Stomach (tissue), 9 donors: ENCODE data around the gene SMAD3. TPM values are rescaled to one million over a fixed set of nuclear protein-coding genes. Genes with fewer than 3 reads are reported as not detected.

Experiments used
- DNase-seq, 2 donors: peaks; one replicate each; pipeline versions ENCODE4 v3.0.0 to v3.0.0-alpha.2; 2013 to 2019
- H3K27ac ChIP-seq, 5 donors: fragments of 200-600 bp in 4 of 5; sonication (generic) in 4 of 5; one replicate each; pipeline ENCODE4 v1.5.1; 2013 to 2019; ENCODE audit warnings: mild to moderate bottlenecking in 1 of 5, moderate library complexity in 1 of 5
- H3K27me3 ChIP-seq, 3 donors: fragments of 200-600 bp; sonication (generic); one replicate each; pipeline ENCODE4 v1.5.1; 2017 to 2019; ENCODE audit warnings: mixed run types in 1 of 3
- H3K36me3 ChIP-seq, 4 donors: fragments of 200-600 bp; sonication (generic); 1 replicate in 3 of 4; 2 replicates in 1 of 4; pipeline ENCODE4 v1.5.1; 2016 to 2019
- H3K4me1 ChIP-seq, 4 donors: fragments of 200-600 bp; sonication (generic); one replicate each; pipeline ENCODE4 v1.5.1; 2016 to 2019
- H3K4me3 ChIP-seq, 4 donors: fragments of 200-600 bp; sonication (generic) in 3 of 4; one replicate each; pipeline ENCODE4 v1.5.1; 2016 to 2019; ENCODE audit warnings: mild to moderate bottlenecking in 1 of 4
- H3K9me3 ChIP-seq, 4 donors: fragments of 200-600 bp; sonication (generic); one replicate each; pipeline ENCODE4 v1.5.1; 2016 to 2019
- EP300 ChIP-seq: sonication (generic); formaldehyde crosslinking; IDR thresholded peaks from one replicate; pipeline ENCODE4 v1.6.1; 2017; ENCODE audit warnings: antibody characterized with exemption
- POLR2A ChIP-seq, 4 donors: fragments of 450-650 bp; IDR thresholded peaks; one replicate each; pipeline ENCODE4 v1.6.1; 2016; ENCODE audit warnings: antibody characterized with exemption in 4 of 4, control low read depth in 2 of 4, mild to moderate bottlenecking in 1 of 4, moderate library complexity in 1 of 4
- POLR2AphosphoS5 ChIP-seq, 3 donors: sonication (generic); formaldehyde crosslinking; IDR thresholded peaks; one replicate each; pipeline ENCODE4 v1.6.1; 2016; ENCODE audit warnings: antibody characterized with exemption in 3 of 3
- WGBS, 5 donors: extraction: QIAGEN DNeasy Blood & Tissue Kit in 3 of 5; methylation state at CpG; one replicate each; pipeline versions ENCODE4 v1.1.5 to v1.1.7; 2013 to 2018; 5-methylcytosine and 5-hydroxymethylcytosine counted together
- intact Hi-C: fragments of 100-400 bp; cut with DNase I; formaldehyde crosslinking; loops from one replicate; pipeline ENCODE4 v1.15.1; 2023; ENCODE audit warnings: low total_unique reads
- polyA plus RNA-seq, 3 donors: library from polyadenylated mRNA; stranded (reverse); fragments of 200-250 nt; gene quantifications; one replicate each; pipeline ENCODE4 v1.2.3, GENCODE V29; 2013
- total RNA-seq, 5 donors: library from RNA; depleted of rRNA; stranded (reverse); fragments of >200 nt; gene quantifications; one replicate each; pipeline versions ENCODE4 v1.1.0 to v1.2.3, GENCODE V29; 2014 to 2016
- TF ChIP-seq, protein P1 (sequence below), 7 experiments: fragments of 450-650 bp in 4 of 7; fragments of 200-600 bp in 3 of 7; sonication (generic) in 3 of 7; IDR thresholded peaks; one replicate each; pipeline ENCODE4 v1.5.1; 2016 to 2019; ENCODE audit warnings: antibody characterized with exemption in 7 of 7, control low read depth in 2 of 7, mild to moderate bottlenecking in 1 of 7
- donor health status: healthy with polysubstance abuse.
- donor health status: Bipolar disorder and iron deficiency.
- donor health status: healthy.

Gene SMAD3
- total and polyA plus RNA-seq, 8 donors, result 6.8 to 103 (median 27.5) TPM

DNA sequence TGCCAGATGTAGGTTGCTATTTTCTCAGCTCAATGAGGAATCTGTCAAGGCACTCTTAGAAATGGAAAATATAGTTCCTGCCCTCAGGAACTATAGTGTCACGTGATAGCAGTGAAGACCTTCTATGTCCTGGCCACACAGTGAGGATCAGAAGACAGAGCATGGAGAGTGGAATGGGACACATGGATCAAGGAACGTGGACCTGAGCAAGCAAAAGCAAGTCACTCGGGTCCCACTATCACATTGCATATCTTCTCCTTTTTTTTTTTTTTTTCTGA lies 21.2 kb downstream of the SMAD3 start:
- 64 to 84% (median 79%) methylated on average over 3 of the region's 3 CpGs for WGBS, 5 donors
- peak overlapping the region; percentile 9 to 76 (median 58) for H3K27ac ChIP-seq
- no peak overlapping the region for H3K4me3 ChIP-seq
- intact Hi-C loops, result no loop called here
- peaks cover 94 to 100% (median 99%) of the 10 kb centered on the region in 4 donors for H3K4me1 ChIP-seq
- no peak for DNase-seq
- H3K27me3 ChIP-seq, result no peaks in the 10 kb centered on the region
- no peak for TF ChIP-seq EP300
- TF ChIP-seq, protein P1, sequence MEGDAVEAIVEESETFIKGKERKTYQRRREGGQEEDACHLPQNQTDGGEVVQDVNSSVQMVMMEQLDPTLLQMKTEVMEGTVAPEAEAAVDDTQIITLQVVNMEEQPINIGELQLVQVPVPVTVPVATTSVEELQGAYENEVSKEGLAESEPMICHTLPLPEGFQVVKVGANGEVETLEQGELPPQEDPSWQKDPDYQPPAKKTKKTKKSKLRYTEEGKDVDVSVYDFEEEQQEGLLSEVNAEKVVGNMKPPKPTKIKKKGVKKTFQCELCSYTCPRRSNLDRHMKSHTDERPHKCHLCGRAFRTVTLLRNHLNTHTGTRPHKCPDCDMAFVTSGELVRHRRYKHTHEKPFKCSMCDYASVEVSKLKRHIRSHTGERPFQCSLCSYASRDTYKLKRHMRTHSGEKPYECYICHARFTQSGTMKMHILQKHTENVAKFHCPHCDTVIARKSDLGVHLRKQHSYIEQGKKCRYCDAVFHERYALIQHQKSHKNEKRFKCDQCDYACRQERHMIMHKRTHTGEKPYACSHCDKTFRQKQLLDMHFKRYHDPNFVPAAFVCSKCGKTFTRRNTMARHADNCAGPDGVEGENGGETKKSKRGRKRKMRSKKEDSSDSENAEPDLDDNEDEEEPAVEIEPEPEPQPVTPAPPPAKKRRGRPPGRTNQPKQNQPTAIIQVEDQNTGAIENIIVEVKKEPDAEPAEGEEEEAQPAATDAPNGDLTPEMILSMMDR (IDR thresholded peaks at IDR 0.05), result no peak
- TF ChIP-seq POLR2AphosphoS5 (IDR thresholded peaks at IDR 0.05), result no peak
- no peak for TF ChIP-seq POLR2A (IDR thresholded peaks at IDR 0.05)
- no peaks in the 10 kb centered on the region for H3K36me3 ChIP-seq
- no peaks in the 10 kb centered on the region for H3K9me3 ChIP-seq

DNA sequence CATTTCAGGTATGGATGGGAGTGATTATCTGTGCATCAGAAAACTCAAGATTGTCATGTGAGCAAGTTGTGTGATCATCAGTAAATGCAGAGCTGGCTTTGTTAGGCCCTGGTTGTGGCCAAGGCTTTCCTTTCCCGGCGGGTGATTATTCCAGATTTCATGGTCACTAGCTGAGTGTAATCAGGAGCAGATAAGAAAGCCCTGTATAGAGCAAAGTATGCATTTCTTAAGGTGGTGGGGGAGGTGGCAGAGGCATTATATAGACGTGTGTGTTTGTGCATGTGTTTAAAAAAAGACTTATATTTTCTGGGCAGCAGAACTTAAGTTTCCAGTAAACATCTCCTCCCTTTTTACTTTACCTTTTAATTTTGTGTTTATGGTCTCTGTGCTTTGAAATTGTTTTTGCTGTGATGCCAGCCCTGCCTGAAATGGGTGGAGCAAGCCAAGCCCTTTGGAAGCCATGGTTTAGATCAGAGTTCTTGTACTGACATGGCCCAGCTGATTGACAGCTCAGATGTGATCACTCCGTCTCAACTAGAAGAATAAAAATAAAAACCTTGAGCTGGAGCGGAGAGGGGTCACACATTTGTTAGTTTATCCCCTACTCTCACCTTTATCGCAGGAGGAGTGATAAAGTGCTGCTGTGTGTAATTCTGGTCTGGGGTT lies 22.2 kb downstream of the SMAD3 start:
- H3K27ac ChIP-seq, result peak overlapping the region; percentile 48 to 76 (median 60)
- H3K9me3 ChIP-seq, result no peaks in the 10 kb centered on the region
- intact Hi-C loops, result no loop called here
- H3K36me3 ChIP-seq, result no peaks in the 10 kb centered on the region
- H3K27me3 ChIP-seq, result no peaks in the 10 kb centered on the region
- H3K4me3 ChIP-seq, result no peak overlapping the region
- 26 to 52% (median 39%) methylated on average over 6 of the region's 6 CpGs for WGBS, 5 donors
- TF ChIP-seq POLR2A (IDR thresholded peaks at IDR 0.05) (no peak), POLR2AphosphoS5 (IDR thresholded peaks at IDR 0.05) (no peak), EP300 (no peak)
- TF ChIP-seq, protein P1 (IDR thresholded peaks at IDR 0.05), result no peak
- no peak for DNase-seq
- peaks cover 96 to 100% (median 98%) of the 10 kb centered on the region in 4 donors for H3K4me1 ChIP-seq

DNA sequence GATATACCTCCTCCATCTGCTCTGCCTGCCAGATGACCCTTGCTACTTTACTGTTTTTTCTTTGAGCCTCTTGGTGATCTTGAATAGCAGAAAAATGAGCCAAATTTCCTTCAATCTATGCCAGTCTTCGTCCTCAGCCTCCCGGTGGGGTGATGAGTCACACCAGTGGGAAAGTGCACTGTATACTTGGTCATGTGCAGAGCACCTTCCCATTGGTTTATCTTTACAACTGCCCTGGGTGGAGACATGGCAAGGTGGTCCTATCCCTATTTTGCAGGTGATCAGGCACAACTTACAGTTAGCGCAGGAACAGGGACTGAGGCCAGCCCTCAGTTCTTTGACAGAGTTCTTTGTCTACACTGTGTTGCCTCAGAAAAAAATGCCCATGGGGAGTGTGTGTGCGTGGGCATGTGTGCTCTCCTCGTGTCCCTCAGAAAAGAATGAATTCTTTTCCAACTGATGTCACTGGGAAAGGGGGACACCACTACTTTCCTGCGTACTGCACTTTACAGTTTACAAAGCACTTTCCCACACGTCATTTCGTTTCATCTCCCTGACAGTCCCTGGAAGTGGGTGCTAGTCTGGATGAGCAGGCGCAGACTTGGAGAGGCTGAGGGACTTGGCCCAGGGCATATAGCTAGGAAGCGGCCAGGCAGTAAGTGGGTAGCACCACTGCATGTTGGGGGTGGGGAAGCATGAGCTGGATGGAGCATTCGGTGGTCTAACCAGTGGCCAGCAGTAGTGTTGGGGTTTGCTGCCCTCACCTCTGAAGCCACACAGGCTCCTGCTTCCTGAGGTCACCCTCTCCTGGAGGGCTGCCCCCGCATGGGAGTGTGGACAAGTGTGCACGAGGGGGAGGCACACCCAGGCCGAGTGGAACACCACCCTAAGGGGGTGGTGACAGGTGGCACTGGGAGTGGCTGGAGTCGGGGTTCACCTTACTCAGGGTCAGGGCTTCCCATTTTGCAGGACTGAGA lies 24.1 kb downstream of the SMAD3 start:
- DNase-seq, result no peak
- H3K4me1 ChIP-seq, result peaks cover 87 to 100% (median 97%) of the 10 kb centered on the region in 4 donors
- intact Hi-C loops, result no loop called here
- no peaks in the 10 kb centered on the region for H3K27me3 ChIP-seq
- H3K4me3 ChIP-seq, result no peak overlapping the region
- 51 to 58% (median 58%) methylated on average over 12 to 15 of the region's 15 CpGs for WGBS, 5 donors
- peaks cover 0 to 18% (median 10%) of the 10 kb centered on the region in 4 donors for H3K36me3 ChIP-seq
- peak overlapping the region in 4 of 5 donors; percentile 16 to 79 (median 72) for H3K27ac ChIP-seq
- no peaks in the 10 kb centered on the region for H3K9me3 ChIP-seq
- TF ChIP-seq POLR2AphosphoS5 (IDR thresholded peaks at IDR 0.05), result no peak
- TF ChIP-seq POLR2A (IDR thresholded peaks at IDR 0.05), result no peak
- no peak for TF ChIP-seq EP300
- TF ChIP-seq, protein P1 (IDR thresholded peaks at IDR 0.05), result no peak

DNA sequence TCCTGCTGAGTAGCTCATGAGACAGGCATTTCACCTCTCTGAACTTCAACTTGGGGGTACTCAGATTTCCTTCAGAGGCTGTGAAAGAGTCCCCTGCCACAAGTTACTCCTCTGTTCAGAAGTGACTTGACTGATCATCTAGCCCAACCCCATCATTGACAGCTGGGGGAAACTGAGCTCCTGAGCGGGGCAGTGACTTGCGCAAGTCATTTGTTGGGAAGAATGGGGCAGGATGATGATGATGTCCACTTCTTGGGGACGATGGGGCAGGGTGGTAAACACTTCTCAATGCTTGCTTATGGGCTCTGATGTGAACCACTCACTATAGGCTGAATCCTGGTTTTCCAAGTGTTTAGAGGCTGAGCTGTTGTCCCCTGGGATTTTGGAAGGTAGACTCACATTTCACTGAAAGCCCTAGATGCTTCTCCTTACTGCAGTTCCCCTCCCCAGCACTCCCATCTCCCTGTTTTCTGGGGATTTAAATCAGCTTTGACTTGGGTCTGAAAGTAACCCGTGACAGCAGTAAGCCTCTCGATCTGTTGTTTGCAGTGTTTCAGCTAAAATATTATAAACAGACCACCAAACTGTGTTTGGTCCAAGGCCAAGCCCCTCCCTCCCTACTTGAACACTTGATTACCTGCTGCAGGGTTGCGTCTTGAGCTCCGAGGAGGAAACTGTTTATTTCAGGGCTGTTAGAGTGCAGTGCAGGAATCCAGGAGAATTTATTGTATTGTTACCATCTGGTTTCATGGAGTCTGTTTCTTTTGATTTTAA lies 25.1 kb downstream of the SMAD3 start:
- peaks cover 77 to 98% (median 94%) of the 10 kb centered on the region in 4 donors for H3K4me1 ChIP-seq
- H3K4me3 ChIP-seq, result no peak overlapping the region
- intact Hi-C loops, result no loop called here
- H3K9me3 ChIP-seq, result no peaks in the 10 kb centered on the region
- H3K27ac ChIP-seq, result peak overlapping the region; percentile 13 to 79 (median 67)
- H3K36me3 ChIP-seq, result peaks cover 0 to 26% (median 17%) of the 10 kb centered on the region in 4 donors
- no peak for DNase-seq
- 51 to 60% (median 56%) methylated on average over 7 of the region's 7 CpGs for WGBS, 5 donors
- TF ChIP-seq POLR2AphosphoS5 (IDR thresholded peaks at IDR 0.05) (no peak), EP300 (no peak)
- H3K27me3 ChIP-seq, result no peaks in the 10 kb centered on the region
